ENCODE data around the gene RABGAP1. TPM values are rescaled to one million over a fixed set of nuclear protein-coding genes. Genes with fewer than 3 reads are reported as not detected.

RABGAP1 gene
- total RNA-seq, 2 donors from 2014 or later: 33.1 TPM

DNA sequence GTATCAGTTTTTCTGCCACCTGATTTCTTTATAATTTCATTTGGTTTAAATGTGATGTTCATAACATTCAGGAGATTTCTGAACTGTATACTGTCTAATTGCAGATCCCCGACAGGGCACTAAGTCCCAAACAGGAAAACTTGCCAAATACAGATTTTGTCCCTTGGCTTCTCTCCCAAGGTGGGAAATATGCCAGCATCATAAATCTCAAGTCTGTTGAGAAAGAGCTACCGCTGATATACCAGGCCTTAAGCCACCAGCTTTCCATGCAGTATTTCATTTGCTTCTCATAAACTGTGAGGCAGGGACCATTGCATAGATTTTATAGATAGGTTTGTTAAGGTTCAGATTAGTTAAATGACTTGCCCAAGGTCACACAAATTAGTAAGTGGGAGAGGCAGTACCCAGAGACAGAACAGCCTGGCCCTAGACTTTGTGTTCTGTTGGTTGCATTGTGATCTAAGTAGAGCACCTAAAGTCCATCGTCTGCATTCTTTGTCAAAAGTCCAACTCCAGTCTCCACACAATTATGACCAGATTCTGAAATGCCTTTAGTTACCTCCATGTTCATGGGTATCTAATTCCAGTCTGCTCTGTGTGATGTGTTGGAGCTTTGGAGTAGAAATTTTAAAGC is 108.9 kb downstream of the RABGAP1 start:
- Mint-ChIP-seq H3K4me1 (ENCODE audit: low read depth) (no peaks in the 10 kb centered on the region), H3K27ac (no peak overlapping the region), H3K4me3 (no peak overlapping the region), H3K9me3 (no peaks in the 10 kb centered on the region), H3K27me3 (ENCODE audit: low read depth) (no peaks in the 10 kb centered on the region), H3K36me3 (ENCODE audit: insufficient read depth in 2 of 2) (peaks cover 0 to 3% of the 10 kb centered on the region in 2 donors)
- DNase-seq (no peak), ATAC-seq (replicated peaks in 1 of 2) (no peak)

DNA sequence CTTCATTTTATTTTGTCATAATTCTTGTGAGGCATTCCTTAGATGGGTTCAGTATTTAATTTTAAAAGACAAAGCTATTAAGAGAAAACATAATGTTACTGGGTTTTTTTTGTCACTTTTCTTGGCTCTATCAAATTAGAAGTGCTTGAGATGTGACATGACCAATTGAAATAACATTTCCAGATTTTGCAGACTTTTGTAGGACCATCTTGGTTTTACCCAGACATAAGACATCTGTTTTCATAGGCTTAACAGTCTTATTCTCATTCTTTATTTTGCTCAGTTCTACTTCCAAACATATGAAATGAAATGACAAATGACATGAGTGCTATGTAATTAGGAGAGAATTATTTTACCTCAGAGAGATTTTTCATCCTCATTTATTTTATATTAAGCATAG is 112.2 kb downstream of the RABGAP1 start:
- H3K4me1 Mint-ChIP-seq (ENCODE audit: low read depth): no peaks in the 10 kb centered on the region
- peaks cover 0 to 6% of the 10 kb centered on the region in 2 donors for H3K36me3 Mint-ChIP-seq (ENCODE audit: insufficient read depth in 2 of 2)
- H3K9me3 Mint-ChIP-seq: no peaks in the 10 kb centered on the region
- H3K27me3 Mint-ChIP-seq (ENCODE audit: low read depth): no peaks in the 10 kb centered on the region
- no peak for ATAC-seq (replicated peaks in 1 of 2)
- DNase-seq: no peak
- H3K27ac Mint-ChIP-seq: no peak overlapping the region
- H3K4me3 Mint-ChIP-seq: no peak overlapping the region

DNA sequence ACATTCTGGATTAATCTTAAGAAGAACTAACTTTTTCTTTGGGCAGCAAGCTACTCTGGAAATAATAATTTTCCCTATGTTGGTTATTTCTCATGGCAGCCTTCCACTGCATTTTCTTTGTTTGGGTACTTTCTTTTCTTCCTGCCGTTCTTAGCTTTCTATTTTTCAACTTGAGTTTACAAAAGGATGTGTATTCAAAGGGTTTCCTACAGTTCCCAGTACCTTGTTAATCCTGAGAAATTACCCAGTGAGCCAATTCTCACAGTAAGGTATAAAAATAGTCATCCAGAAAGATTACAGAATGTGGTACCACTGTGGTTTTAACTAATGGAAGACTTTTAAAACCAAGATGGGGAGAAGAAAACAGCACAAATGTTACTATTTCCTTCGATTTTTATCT is 112.9 kb downstream of the RABGAP1 start:
- peaks cover 0 to 6% of the 10 kb centered on the region in 2 donors for H3K36me3 Mint-ChIP-seq (ENCODE audit: insufficient read depth in 2 of 2)

DNA sequence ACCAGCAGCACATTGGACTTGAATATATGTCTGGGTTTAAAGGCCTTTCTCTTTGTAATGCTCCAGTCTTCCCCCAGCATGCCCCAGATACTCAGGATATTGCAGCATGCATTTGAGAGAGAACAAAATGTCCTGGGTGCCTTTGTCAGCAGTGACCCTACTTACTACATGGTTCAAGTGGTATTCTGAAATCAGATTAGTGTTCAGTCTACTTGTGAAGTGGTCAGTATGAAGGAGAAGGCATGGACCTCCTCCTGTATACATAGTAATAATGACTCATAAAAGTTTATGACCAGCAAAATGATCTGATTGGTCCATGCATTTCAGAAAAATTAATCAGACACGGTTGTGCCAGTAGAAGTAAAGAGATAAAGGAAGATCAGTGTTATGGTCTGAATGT is 118.0 kb downstream of the RABGAP1 start:
- H3K36me3 Mint-ChIP-seq (ENCODE audit: insufficient read depth in 2 of 2): peaks cover 0 to 2% of the 10 kb centered on the region in 2 donors
- no peak for DNase-seq
- H3K4me1 Mint-ChIP-seq (ENCODE audit: low read depth): no peaks in the 10 kb centered on the region
- H3K4me3 Mint-ChIP-seq: no peak overlapping the region
- H3K27me3 Mint-ChIP-seq (ENCODE audit: low read depth): no peaks in the 10 kb centered on the region
- no peak overlapping the region for H3K27ac Mint-ChIP-seq
- no peak for ATAC-seq (replicated peaks in 1 of 2)
- no peaks in the 10 kb centered on the region for H3K9me3 Mint-ChIP-seq

More for the DNA sequence above, 112.9 kb downstream of the RABGAP1 start:
- DNase-seq: no peak
- H3K27me3 Mint-ChIP-seq (ENCODE audit: low read depth): no peaks in the 10 kb centered on the region
- no peak for ATAC-seq (replicated peaks in 1 of 2)
- H3K9me3 Mint-ChIP-seq: no peaks in the 10 kb centered on the region
- peak overlapping the region in 1 of 2 donors; percentile 32 for H3K4me3 Mint-ChIP-seq
- no peaks in the 10 kb centered on the region for H3K4me1 Mint-ChIP-seq (ENCODE audit: low read depth)
- no peak overlapping the region for H3K27ac Mint-ChIP-seq

DNA sequence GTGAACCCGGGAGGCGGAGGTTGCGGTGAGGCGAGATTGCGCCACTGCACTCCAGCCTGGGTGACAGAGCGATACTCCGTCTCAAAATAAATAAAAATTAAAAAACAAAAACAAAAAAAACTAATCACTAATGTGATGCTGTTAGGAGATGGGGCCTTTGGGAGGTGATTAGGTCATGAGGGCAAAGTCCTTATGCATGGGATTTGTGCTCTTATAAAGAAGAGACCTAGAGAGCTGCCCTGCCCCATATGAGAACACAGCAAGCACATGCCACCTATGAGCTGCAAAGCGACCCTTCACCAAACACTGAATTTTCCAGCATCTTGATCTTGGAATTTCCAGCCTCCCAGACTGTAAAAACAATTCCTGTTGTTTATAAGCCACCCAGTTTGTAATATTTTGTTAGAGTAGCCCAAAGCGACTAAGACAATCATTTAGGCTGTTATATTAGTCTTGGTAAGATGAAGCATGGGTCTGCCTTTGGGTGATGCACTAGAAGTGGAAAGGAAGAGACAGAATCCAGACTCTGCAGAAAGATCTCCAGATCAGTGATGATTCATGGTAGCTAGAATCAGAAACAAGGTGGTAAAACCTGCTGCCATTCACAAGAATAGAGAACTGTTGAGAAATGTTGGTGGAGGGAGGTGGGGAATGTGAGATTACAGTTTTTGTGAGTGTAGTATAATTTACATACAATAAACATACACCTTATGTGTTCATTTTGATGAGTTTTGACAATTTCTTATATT is 118.8 kb downstream of the RABGAP1 start:
- ATAC-seq (replicated peaks in 1 of 2) (no peak), DNase-seq (no peak)
- peaks cover 0 to 2% of the 10 kb centered on the region in 2 donors for H3K36me3 Mint-ChIP-seq (ENCODE audit: insufficient read depth in 2 of 2)
- H3K27me3 Mint-ChIP-seq (ENCODE audit: low read depth): no peaks in the 10 kb centered on the region
- H3K4me3 Mint-ChIP-seq: no peak overlapping the region
- no peaks in the 10 kb centered on the region for H3K4me1 Mint-ChIP-seq (ENCODE audit: low read depth)
- H3K27ac Mint-ChIP-seq: no peak overlapping the region
- no peaks in the 10 kb centered on the region for H3K9me3 Mint-ChIP-seq

DNA sequence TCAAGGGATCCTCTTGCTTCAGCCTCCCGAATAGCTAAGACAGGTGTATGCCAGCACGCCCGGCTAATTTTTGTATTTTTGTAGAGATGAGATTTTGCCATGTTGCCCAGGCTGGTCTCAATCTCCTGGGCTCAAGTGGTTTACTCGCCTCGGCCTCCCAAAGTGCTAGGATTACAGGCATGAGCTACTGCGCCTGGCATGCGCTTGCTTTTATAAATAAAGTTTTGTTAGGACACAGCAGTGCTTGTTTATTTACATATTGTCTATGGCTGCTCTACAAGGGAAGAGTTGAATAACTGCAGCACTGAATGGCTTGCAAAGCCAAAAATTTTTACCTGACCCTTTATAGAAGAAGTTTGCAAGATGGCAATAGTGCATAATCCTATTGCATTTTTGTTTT is 120.4 kb downstream of the RABGAP1 start:
- Mint-ChIP-seq H3K4me3 (no peak overlapping the region), H3K9me3 (no peaks in the 10 kb centered on the region), H3K27me3 (ENCODE audit: low read depth) (no peaks in the 10 kb centered on the region), H3K36me3 (ENCODE audit: insufficient read depth in 2 of 2) (no peaks in the 10 kb centered on the region), H3K27ac (no peak overlapping the region), H3K4me1 (ENCODE audit: low read depth) (no peaks in the 10 kb centered on the region)
- ATAC-seq (replicated peaks in 1 of 2) (no peak), DNase-seq (no peak)

DNA sequence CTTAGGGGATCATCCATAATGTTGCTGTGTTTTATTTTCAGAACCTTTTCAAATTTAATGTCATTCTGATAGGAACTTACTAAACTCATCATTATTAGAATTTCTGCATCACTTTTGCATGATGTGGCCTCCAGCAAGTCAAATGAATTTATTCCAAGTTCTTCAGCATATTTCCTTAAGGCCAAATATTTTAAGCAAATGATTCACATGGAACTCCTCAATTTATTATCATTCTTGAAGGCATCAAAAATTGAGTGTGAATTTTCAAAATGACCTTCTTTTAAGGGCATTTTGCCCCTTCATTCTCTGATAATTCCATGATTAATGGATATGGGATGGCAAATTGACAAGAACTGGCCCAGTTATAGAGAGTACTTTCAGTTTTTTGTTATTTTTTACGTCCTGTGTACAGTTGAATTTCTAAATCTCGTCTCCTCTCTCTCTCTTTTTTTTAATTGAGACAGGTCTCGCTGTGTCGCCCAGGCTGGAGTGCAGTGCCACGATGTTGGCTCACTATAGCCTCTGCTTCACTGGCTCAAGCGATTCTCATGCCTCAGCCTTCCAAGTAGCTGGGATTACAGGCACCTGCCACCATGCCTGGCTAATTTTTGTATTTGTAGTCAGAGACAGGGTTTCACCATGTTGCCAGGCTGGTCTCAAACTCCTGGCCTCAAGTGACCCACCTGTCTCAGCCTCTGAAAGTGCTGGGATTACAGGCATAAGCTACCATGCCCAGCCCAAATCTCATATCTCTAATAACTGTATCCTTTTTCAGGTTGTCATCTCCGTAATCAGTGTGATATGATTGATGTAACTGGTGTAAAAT is 121.7 kb downstream of the RABGAP1 start:
- DNase-seq (no peak), ATAC-seq (replicated peaks in 1 of 2) (no peak)
- Mint-ChIP-seq H3K4me3 (no peak overlapping the region), H3K27me3 (ENCODE audit: low read depth) (no peaks in the 10 kb centered on the region), H3K9me3 (no peaks in the 10 kb centered on the region), H3K4me1 (ENCODE audit: low read depth) (no peaks in the 10 kb centered on the region), H3K36me3 (ENCODE audit: insufficient read depth in 2 of 2) (no peaks in the 10 kb centered on the region), H3K27ac (no peak overlapping the region)

DNA sequence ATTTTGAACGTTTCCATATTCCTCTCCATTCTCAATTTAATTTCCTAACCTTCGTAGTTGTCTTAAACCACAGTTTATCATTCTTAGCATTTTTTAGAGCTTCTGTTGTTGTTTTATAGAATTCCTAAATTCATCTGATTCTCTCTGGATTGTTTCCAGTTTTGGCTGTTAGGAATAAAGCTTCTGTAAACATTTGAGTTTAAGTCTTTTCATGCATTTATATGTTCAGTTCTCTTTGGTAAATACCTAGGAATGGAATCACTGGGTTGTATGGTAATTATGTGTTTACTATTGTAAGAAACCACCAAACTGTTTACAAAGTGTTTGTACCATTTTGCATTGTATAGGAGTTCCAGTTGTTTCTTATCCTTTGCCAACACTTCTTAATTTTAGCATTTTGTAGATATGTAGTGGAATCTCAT is 122.4 kb downstream of the RABGAP1 start:
- Mint-ChIP-seq H3K27me3 (ENCODE audit: low read depth) (no peaks in the 10 kb centered on the region), H3K4me3 (no peak overlapping the region), H3K27ac (no peak overlapping the region), H3K9me3 (no peaks in the 10 kb centered on the region), H3K36me3 (ENCODE audit: insufficient read depth in 2 of 2) (no peaks in the 10 kb centered on the region), H3K4me1 (ENCODE audit: low read depth) (no peaks in the 10 kb centered on the region)
- no peak for DNase-seq
- ATAC-seq (replicated peaks in 1 of 2): no peak

DNA sequence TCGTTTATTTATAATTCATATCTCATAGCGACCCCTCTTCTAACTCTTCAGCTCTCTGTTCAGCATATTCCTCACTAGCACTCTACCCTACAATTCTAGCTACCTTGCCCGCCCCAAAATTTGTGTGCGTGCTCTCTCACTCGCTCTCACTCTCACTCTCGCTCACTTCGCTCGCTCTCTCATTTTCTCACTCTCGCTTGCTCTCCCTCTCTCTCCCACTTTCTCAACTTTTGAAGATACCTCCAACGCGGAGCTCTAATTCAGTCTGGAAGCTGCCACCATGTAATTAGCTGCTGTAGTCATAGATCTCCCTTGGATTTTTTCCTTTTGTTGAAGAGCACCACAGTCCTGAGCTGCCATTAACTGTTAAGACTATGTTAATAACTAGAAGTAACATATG is 123.1 kb downstream of the RABGAP1 start:
- Mint-ChIP-seq H3K27ac (no peak overlapping the region), H3K4me3 (no peak overlapping the region), H3K9me3 (no peaks in the 10 kb centered on the region), H3K27me3 (ENCODE audit: low read depth) (no peaks in the 10 kb centered on the region), H3K36me3 (ENCODE audit: insufficient read depth in 2 of 2) (no peaks in the 10 kb centered on the region), H3K4me1 (ENCODE audit: low read depth) (no peaks in the 10 kb centered on the region)
- DNase-seq: no peak
- no peak for ATAC-seq (replicated peaks in 1 of 2)

DNA sequence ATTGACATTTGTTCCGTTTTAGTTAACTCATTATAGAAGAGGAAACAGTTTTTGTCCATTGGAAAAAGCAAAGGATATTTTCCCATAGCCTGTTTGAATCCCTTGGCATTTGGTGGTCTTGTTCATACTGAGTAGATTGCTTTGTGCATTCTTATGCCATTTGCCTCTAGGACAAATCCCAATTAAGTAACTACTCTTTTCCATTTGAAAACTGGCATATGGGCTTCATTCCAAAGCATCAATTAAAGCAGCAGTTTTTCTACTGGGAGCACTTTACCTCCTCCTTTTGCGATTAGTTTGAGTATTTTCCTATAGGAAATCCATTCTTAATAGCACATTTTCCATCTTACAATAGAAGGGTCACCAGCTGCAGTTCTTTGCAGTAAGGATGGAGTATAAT is 123.9 kb downstream of the RABGAP1 start:
- H3K4me3 Mint-ChIP-seq: no peak overlapping the region
- no peak for DNase-seq
- no peaks in the 10 kb centered on the region for H3K36me3 Mint-ChIP-seq (ENCODE audit: insufficient read depth in 2 of 2)
- ATAC-seq (replicated peaks in 1 of 2): no peak
- H3K27me3 Mint-ChIP-seq (ENCODE audit: low read depth): no peaks in the 10 kb centered on the region
- no peaks in the 10 kb centered on the region for H3K9me3 Mint-ChIP-seq
- H3K4me1 Mint-ChIP-seq (ENCODE audit: low read depth): peaks cover 6% of the 10 kb centered on the region
- H3K27ac Mint-ChIP-seq: no peak overlapping the region

DNA sequence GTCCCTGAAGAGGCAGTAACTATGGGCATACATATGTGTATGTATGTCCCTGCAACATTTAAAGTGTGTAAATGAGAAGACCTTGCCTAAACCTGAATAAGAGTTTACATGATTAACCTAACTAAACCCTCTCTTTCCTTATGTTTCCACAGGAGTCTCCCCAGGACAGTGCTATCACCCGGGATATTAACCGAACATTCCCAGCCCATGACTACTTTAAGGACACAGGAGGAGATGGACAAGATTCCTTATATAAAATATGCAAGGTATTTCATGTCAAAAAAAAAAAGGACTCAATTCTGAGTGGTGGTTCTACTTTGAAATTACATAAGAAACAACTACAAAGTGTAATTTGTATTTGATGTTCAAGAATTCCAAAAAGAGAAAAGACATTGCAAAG is 124.4 kb downstream of the RABGAP1 start:
- ATAC-seq (replicated peaks in 1 of 2): no peak
- no peak overlapping the region for H3K27ac Mint-ChIP-seq
- no peak overlapping the region for H3K4me3 Mint-ChIP-seq
- DNase-seq: no peak
- H3K9me3 Mint-ChIP-seq: no peaks in the 10 kb centered on the region
- H3K4me1 Mint-ChIP-seq (ENCODE audit: low read depth): peaks cover 10% of the 10 kb centered on the region
- no peaks in the 10 kb centered on the region for H3K36me3 Mint-ChIP-seq (ENCODE audit: insufficient read depth in 2 of 2)
- H3K27me3 Mint-ChIP-seq (ENCODE audit: low read depth): no peaks in the 10 kb centered on the region

DNA sequence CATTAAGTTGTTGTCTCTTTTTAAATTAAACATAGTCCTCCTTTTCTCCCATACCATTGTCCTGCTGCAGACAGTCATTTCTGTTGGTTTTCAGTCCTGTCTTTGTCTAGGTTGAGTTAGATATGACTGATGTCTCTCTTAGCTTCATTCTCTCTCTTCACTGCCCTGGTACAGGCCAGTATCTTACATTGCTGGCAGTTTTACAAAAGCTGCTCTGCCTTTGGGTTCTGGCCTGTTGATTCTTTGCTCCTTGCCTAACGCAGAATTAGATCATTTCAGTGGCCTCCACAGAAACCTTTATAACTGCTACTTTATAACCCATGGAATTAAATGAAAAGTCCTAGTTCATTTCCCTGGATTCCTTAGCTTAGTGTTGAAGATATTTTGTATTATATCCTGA is 126.3 kb downstream of the RABGAP1 start:
- no peak for ATAC-seq (replicated peaks in 1 of 2)
- no peak for DNase-seq
- H3K27ac Mint-ChIP-seq: no peak overlapping the region
- peaks cover 2 to 12% of the 10 kb centered on the region in 2 donors for H3K36me3 Mint-ChIP-seq (ENCODE audit: insufficient read depth in 2 of 2)
- H3K27me3 Mint-ChIP-seq (ENCODE audit: low read depth): no peaks in the 10 kb centered on the region
- H3K4me1 Mint-ChIP-seq (ENCODE audit: low read depth): peaks cover 24% of the 10 kb centered on the region
- H3K4me3 Mint-ChIP-seq: no peak overlapping the region
- no peaks in the 10 kb centered on the region for H3K9me3 Mint-ChIP-seq

DNA sequence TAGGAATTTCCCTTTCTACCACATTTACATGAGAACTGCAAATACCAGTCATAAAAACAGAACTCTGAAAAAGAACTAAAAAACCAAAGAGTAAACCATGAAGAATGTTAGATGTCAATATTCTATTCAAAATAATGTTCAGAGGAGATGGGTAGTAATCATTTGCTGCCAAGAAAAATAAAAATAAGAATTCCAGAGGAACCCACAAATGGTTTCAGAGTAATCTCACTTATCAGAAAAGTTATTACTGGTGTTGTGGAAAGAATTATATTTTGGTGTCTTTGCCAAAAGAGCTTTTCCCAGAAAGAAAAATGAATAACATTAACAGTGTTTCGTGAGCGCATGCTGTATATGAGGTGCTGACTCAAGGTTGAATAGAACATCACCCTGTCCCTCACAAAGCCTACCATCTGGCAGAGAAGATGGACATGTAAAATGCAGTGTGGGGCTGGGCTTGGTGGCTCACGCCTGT is 128.2 kb downstream of the RABGAP1 start:
- DNase-seq (no peak), ATAC-seq (replicated peaks in 1 of 2) (peak; percentile 20 to 23)
- peak overlapping the region in 1 of 2 donors; percentile 50 for H3K4me3 Mint-ChIP-seq
- H3K27me3 Mint-ChIP-seq (ENCODE audit: low read depth): no peaks in the 10 kb centered on the region
- no peaks in the 10 kb centered on the region for H3K9me3 Mint-ChIP-seq
- H3K36me3 Mint-ChIP-seq (ENCODE audit: insufficient read depth in 2 of 2): peaks cover 2 to 12% of the 10 kb centered on the region in 2 donors
- peaks cover 24% of the 10 kb centered on the region for H3K4me1 Mint-ChIP-seq (ENCODE audit: low read depth)
- H3K27ac Mint-ChIP-seq: peak overlapping the region; percentile 42
